MM.1S (cell line): ENCODE measurements around the gene APLP2.

ENCODE experiments used
- EZH2 ChIP-seq: fragments of 300-600 bp; sonication (generic); optimal IDR thresholded peaks from 2 replicates; pipeline ENCODE3; 2017; ENCODE audit warnings: low read depth, mild to moderate bottlenecking, antibody characterized with exemption, low read length, mixed read lengths
- EZH2phosphoT487 ChIP-seq: fragments of 300-600 bp; sonication (generic); IDR thresholded peaks from 2 replicates; pipeline ENCODE4 v1.6.1; 2018; ENCODE audit warnings: antibody characterized with exemption, low read length
- TF ChIP-seq, protein P1 (sequence below): fragments of 300-600 bp; sonication (generic); IDR thresholded peaks from 2 replicates; pipeline ENCODE4 v1.5.1; 2016; ENCODE audit warnings: antibody characterized with exemption, low read length, mixed read lengths

- TF ChIP-seq, protein P1, sequence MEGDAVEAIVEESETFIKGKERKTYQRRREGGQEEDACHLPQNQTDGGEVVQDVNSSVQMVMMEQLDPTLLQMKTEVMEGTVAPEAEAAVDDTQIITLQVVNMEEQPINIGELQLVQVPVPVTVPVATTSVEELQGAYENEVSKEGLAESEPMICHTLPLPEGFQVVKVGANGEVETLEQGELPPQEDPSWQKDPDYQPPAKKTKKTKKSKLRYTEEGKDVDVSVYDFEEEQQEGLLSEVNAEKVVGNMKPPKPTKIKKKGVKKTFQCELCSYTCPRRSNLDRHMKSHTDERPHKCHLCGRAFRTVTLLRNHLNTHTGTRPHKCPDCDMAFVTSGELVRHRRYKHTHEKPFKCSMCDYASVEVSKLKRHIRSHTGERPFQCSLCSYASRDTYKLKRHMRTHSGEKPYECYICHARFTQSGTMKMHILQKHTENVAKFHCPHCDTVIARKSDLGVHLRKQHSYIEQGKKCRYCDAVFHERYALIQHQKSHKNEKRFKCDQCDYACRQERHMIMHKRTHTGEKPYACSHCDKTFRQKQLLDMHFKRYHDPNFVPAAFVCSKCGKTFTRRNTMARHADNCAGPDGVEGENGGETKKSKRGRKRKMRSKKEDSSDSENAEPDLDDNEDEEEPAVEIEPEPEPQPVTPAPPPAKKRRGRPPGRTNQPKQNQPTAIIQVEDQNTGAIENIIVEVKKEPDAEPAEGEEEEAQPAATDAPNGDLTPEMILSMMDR: no peak
- TF ChIP-seq EZH2phosphoT487 (no peak), EZH2 (no peak)
Observed at GRCh38 chr11:130052567-130052966, 17.1 kb upstream of the APLP2 start.
